GM23338 (cell line): Measurements from ENCODE around the gene MAP2K4. TPM values are rescaled to one million over a fixed set of nuclear protein-coding genes. Genes with fewer than 3 reads are reported as not detected.

Experiments used
- ATAC-seq: fragments of 200-7000 bp; cut with Tn5 transposase; 3 replicates; pipeline ENCODE4 v1.9.1; 2020
- DNase-seq: peaks from one replicate; pipeline ENCODE4 v3.0.0-alpha.2; 2015; ENCODE audit warnings: low spot score
- H2AFZ ChIP-seq: fragments of 200-600 bp; sonication (generic); 2 replicates; pipeline ENCODE4 v1.8.0; 2016; ENCODE audit warnings: antibody characterized with exemption, mild to moderate bottlenecking, moderate library complexity
- H3F3A ChIP-seq: fragments of 200-600 bp; sonication (generic); replicated peaks from 2 replicates; pipeline ENCODE4 v1.8.0; 2017; ENCODE audit warnings: antibody characterized with exemption, mixed run types, low read depth
- H3K27ac ChIP-seq: fragments of 200-600 bp; sonication (generic); 2 replicates; pipeline ENCODE4 v1.6.1; 2016; ENCODE audit warnings: low read depth
- H3K27me3 ChIP-seq: fragments of 200-600 bp; sonication (generic); 2 replicates; pipeline ENCODE4 v1.8.0; 2016; ENCODE audit warnings: mild to moderate bottlenecking, mixed run types, moderate library complexity; ENCODE audit not compliant: insufficient read depth
- H3K36me3 ChIP-seq: fragments of 200-600 bp; sonication (generic); 2 replicates; pipeline ENCODE4 v1.8.0; 2016; ENCODE audit warnings: mild to moderate bottlenecking; ENCODE audit not compliant: insufficient read depth
- H3K4me1 ChIP-seq: fragments of 200-600 bp; sonication (generic); 2 replicates; pipeline ENCODE4 v1.8.0; 2016; ENCODE audit warnings: mild to moderate bottlenecking, moderate library complexity; ENCODE audit not compliant: insufficient read depth
- H3K4me2 ChIP-seq: fragments of 200-600 bp; sonication (generic); 2 replicates; pipeline ENCODE4 v1.7.1; 2017; ENCODE audit warnings: mixed run types
- H3K4me3 ChIP-seq: fragments of 200-600 bp; sonication (generic); 2 replicates; pipeline ENCODE4 v1.6.1; 2016; ENCODE audit warnings: mixed run types
- H3K79me2 ChIP-seq: fragments of 200-600 bp; sonication (generic); replicated peaks from 2 replicates; pipeline ENCODE4 v1.8.0; 2017; ENCODE audit warnings: mild to moderate bottlenecking; ENCODE audit not compliant: insufficient read depth
- H3K9me2 ChIP-seq: fragments of 200-600 bp; sonication (generic); 2 replicates; pipeline ENCODE4 v1.8.0; 2017; ENCODE audit not compliant: insufficient read depth
- H4K20me1 ChIP-seq: fragments of 200-600 bp; sonication (generic); replicated peaks from 2 replicates; pipeline ENCODE4 v1.8.0; 2017; ENCODE audit warnings: mild to moderate bottlenecking; ENCODE audit not compliant: insufficient read depth
- H3K27ac Mint-ChIP-seq: 2 replicates; pipeline ENCODE4 v1.8.0; 2020; ENCODE audit warnings: inconsistent platforms, mild to moderate bottlenecking, moderate library complexity, mixed read lengths
- H3K27me3 Mint-ChIP-seq: 3 replicates; pipeline ENCODE4 v1.8.0; 2022; ENCODE audit warnings: low read depth, mild to moderate bottlenecking, moderate library complexity, mixed read lengths, inconsistent platforms; ENCODE audit not compliant: insufficient read depth, poor library complexity
- H3K36me3 Mint-ChIP-seq: 3 replicates; pipeline ENCODE4 v1.8.0; 2021; ENCODE audit warnings: low read depth, mild to moderate bottlenecking, inconsistent platforms, moderate library complexity, mixed read lengths
- H3K4me1 Mint-ChIP-seq: 3 replicates; pipeline ENCODE4 v1.8.0; 2020; ENCODE audit warnings: mild to moderate bottlenecking, inconsistent platforms, mixed read lengths
- H3K4me3 Mint-ChIP-seq: 3 replicates; pipeline ENCODE4 v1.8.0; 2021; ENCODE audit warnings: moderate library complexity, mild to moderate bottlenecking, inconsistent platforms, mixed read lengths
- H3K9me3 Mint-ChIP-seq: 3 replicates; pipeline ENCODE4 v1.8.0; 2020; ENCODE audit warnings: moderate library complexity, mild to moderate bottlenecking, inconsistent platforms, mixed read lengths
- CREB1 ChIP-seq: fragments of 250-450 bp; sonication (Bioruptor Pico); IDR thresholded peaks from 2 replicates; pipeline ENCODE4 v1.5.0; 2020; ENCODE audit warnings: low read depth, mild to moderate bottlenecking, moderate library complexity
- CTCF ChIP-seq, 2 experiments: fragments of 200-600 bp in 1 of 2; sonication (generic) in 1 of 2; conservative IDR thresholded peaks; 2 replicates each; pipeline versions ENCODE4 v1.5.1 to v1.6.1; 2016 to 2017; ENCODE audit warnings: antibody characterized with exemption in 2 of 2, low read depth in 2 of 2, mild to moderate bottlenecking in 2 of 2, moderate library complexity in 1 of 2
- ETS1 ChIP-seq: IDR thresholded peaks from 2 replicates; pipeline ENCODE4 v1.6.1; 2016; ENCODE audit warnings: antibody characterized with exemption
- EZH2 ChIP-seq: fragments of 200-600 bp; sonication (generic); IDR thresholded peaks from one replicate; pipeline ENCODE4 v1.8.0; 2017; ENCODE audit warnings: antibody characterized with exemption, mild to moderate bottlenecking, low read depth; ENCODE audit not compliant: unreplicated experiment
- EZH2phosphoT487 ChIP-seq: fragments of 200-600 bp; sonication (generic); IDR thresholded peaks from one replicate; pipeline ENCODE4 v1.8.1; 2018; ENCODE audit warnings: antibody characterized with exemption; ENCODE audit not compliant: unreplicated experiment
- JUNB ChIP-seq: IDR thresholded peaks from one replicate; pipeline ENCODE4 v1.6.1; 2016; ENCODE audit warnings: antibody characterized with exemption; ENCODE audit not compliant: unreplicated experiment
- NANOG ChIP-seq: IDR thresholded peaks from 2 replicates; pipeline ENCODE4 v1.6.1; 2016; ENCODE audit warnings: antibody characterized with exemption, borderline replicate concordance
- POLR2AphosphoS5 ChIP-seq: IDR thresholded peaks from 2 replicates; pipeline ENCODE4 v1.6.1; 2016; ENCODE audit warnings: antibody characterized with exemption, low read depth
- REST ChIP-seq: IDR thresholded peaks from one replicate; pipeline ENCODE4 v1.6.1; 2018; ENCODE audit warnings: antibody characterized with exemption; ENCODE audit not compliant: unreplicated experiment
- STAT1 ChIP-seq: IDR thresholded peaks from one replicate; pipeline ENCODE4 v1.6.1; 2016; ENCODE audit warnings: antibody characterized with exemption; ENCODE audit not compliant: unreplicated experiment
- ZNF114 ChIP-seq: fragments of 250-450 bp; sonication (Bioruptor Pico); IDR thresholded peaks from 2 replicates; pipeline ENCODE4 v1.5.0; 2020; ENCODE audit warnings: mild to moderate bottlenecking, moderate library complexity
- ZNF331 ChIP-seq: fragments of 250-450 bp; sonication (Bioruptor Pico); IDR thresholded peaks from 2 replicates; pipeline ENCODE4 v1.5.0; 2020; ENCODE audit warnings: low read depth, mild to moderate bottlenecking, moderate library complexity
- polyA plus RNA-seq: library from polyadenylated mRNA; unstranded; fragments of >200 nt; fragmentation: Nextera tagmentation; extraction: Ambion mirVana; gene quantifications from 2 replicates; pipeline ENCODE4 v1.2.1, GENCODE V29; 2016
- total RNA-seq: library from RNA; depleted of rRNA; stranded (reverse); fragments of >200 nt; shearing (Covaris generic); gene quantifications from 2 replicates; pipeline ENCODE4 v1.2.3, GENCODE V29; 2014

The MAP2K4 gene
- total and polyA plus RNA-seq, 2 experiments from 2014 or later = 25.3 to 36.4 TPM

- no peak for TF ChIP-seq CTCF (conservative IDR thresholded peaks at IDR 0.05; ENCODE audit: low read depth in 2 of 2)
Measured at GRCh38 chr17:12088035-12088434, 67.4 kb downstream of the MAP2K4 start (continued).

- Histone ChIP-seq H3K4me2 (no peak overlapping the region), H4K20me1 (0 out of 2 replicates have a peak, but pooled peaks cover 2% of the 10 kb centered on the region), H3K4me3 (no peak overlapping the region), H3K27me3 (no peaks in the 10 kb centered on the region), H3K4me1 (no peaks in the 10 kb centered on the region), H3K27ac (no peak overlapping the region), H3K79me2 (peaks cover 41% of the 10 kb centered on the region), H3K9me2 (no peaks in the 10 kb centered on the region), H3K36me3 (no peaks in the 10 kb centered on the region), H2AFZ (no peak overlapping the region), H3F3A (no peaks in the 10 kb centered on the region)
- 0 out of 3 replicates have a peak, but pooled peaks cover 3% of the 10 kb centered on the region for H3K9me3 Mint-ChIP-seq
- H3K4me3 Mint-ChIP-seq = no peak overlapping the region
- H3K27me3 Mint-ChIP-seq = no peaks in the 10 kb centered on the region
- H3K27ac Mint-ChIP-seq = no peak overlapping the region
- peaks cover 11% of the 10 kb centered on the region; the same call in 2 of the 3 replicates for H3K4me1 Mint-ChIP-seq
- peaks cover 8% of the 10 kb centered on the region; the same call in 2 of the 3 replicates for H3K36me3 Mint-ChIP-seq
- no peak for ATAC-seq
- DNase-seq = no peak
- TF ChIP-seq JUNB (no peak), EZH2phosphoT487 (no peak), ZNF331 (CRISPR knock-in tag) (no peak), CREB1 (no peak), STAT1 (no peak), EZH2 (no peak), POLR2AphosphoS5 (no peak), ETS1 (no peak), ZNF114 (CRISPR knock-in tag) (no peak), REST (no peak), CTCF (conservative IDR thresholded peaks at IDR 0.05; ENCODE audit: low read depth in 2 of 2) (no peak), NANOG (no peak)
Measured at GRCh38 chr17:12089809-12090384, 69.2 kb downstream of the MAP2K4 start.
